Iris pigment epithelial cell (primary cell): Measurements from ENCODE around the gene SLC18A2.

Source experiments
- DNase-seq: peaks from one replicate; pipeline ENCODE4 v3.0.0-alpha.2; 2011; ENCODE audit warnings: low read depth

Gene SLC18A2

GRCh38 chr10:117313641-117314040 lies 72.7 kb downstream of the SLC18A2 start:
- DNase-seq, result no peak

- no peak for DNase-seq
These were observed 75.8 kb downstream of the SLC18A2 start for GRCh38 chr10:117316701-117317100.

- peak; percentile 12 for DNase-seq
These were observed 78.0 kb downstream of the SLC18A2 start for GRCh38 chr10:117318909-117319308.

GRCh38 chr10:117320050-117320665 lies 79.2 kb downstream of the SLC18A2 start:
- peak; percentile 24 for DNase-seq

- DNase-seq, result peak; percentile 79
These were observed 81.3 kb downstream of the SLC18A2 start for GRCh38 chr10:117322260-117322659.

- DNase-seq, result no peak
These were observed 83.5 kb downstream of the SLC18A2 start for GRCh38 chr10:117324367-117324766.

GRCh38 chr10:117327262-117327661 lies 86.3 kb downstream of the SLC18A2 start:
- DNase-seq, result no peak
